Smooth muscle cell (in vitro differentiated cells): ENCODE data around the gene RNASE4. TPM values are rescaled to one million over a fixed set of nuclear protein-coding genes. Genes with fewer than 3 reads are reported as not detected.
A peak's percentile ranks its signal among the peaks of the same experiment; 100 is the strongest.
"Not testable (repeated sequence)": the region's sequence is repeated elsewhere in the genome, so short reads cannot be mapped to it uniquely, and the experiment has no call there.

Experiments
- DNase-seq: peaks from one replicate; lab custom pipeline; 2025; ENCODE audit not compliant: unreplicated experiment; lab: John Stamatoyannopoulos, UW
- H2AFZ ChIP-seq: fragments of 200-600 bp; sonication (generic); 2 replicates; pipeline ENCODE4 v1.6.0; 2016; ENCODE audit warnings: antibody characterized with exemption, low read depth, mild to moderate bottlenecking
- H3F3A ChIP-seq: fragments of 200-600 bp; sonication (generic); 2 replicates; pipeline ENCODE4 v1.6.0; 2017; ENCODE audit warnings: antibody characterized with exemption, low read depth
- H3K27ac ChIP-seq: fragments of 200-600 bp; sonication (generic); 2 replicates; pipeline ENCODE4 v1.5.1; 2016; ENCODE audit warnings: low read depth, mild to moderate bottlenecking
- H3K27me3 ChIP-seq: fragments of 200-600 bp; sonication (generic); 2 replicates; pipeline ENCODE4 v1.6.1; 2016; ENCODE audit warnings: low read depth, mild to moderate bottlenecking
- H3K36me3 ChIP-seq: fragments of 200-600 bp; sonication (generic); 2 replicates; pipeline ENCODE4 v1.5.1; 2016; ENCODE audit warnings: low read depth
- H3K4me1 ChIP-seq: fragments of 200-600 bp; sonication (generic); 2 replicates; pipeline ENCODE4 v1.5.1; 2016; ENCODE audit warnings: low read depth
- H3K4me2 ChIP-seq: fragments of 200-600 bp; sonication (generic); 2 replicates; pipeline ENCODE4 v1.6.0; 2016; ENCODE audit warnings: mild to moderate bottlenecking
- H3K4me3 ChIP-seq: fragments of 200-600 bp; sonication (generic); 2 replicates; pipeline ENCODE4 v1.5.1; 2016; ENCODE audit warnings: mild to moderate bottlenecking
- H3K79me2 ChIP-seq: fragments of 200-600 bp; sonication (generic); 2 replicates; pipeline ENCODE4 v1.6.0; 2016; ENCODE audit warnings: low read depth, mild to moderate bottlenecking
- H3K9ac ChIP-seq: fragments of 200-600 bp; sonication (generic); 2 replicates; pipeline ENCODE4 v1.6.0; 2016; ENCODE audit warnings: low read depth
- H3K9me3 ChIP-seq: fragments of 200-600 bp; sonication (generic); replicated peaks from 2 replicates; pipeline ENCODE4 v1.5.1; 2016; ENCODE audit warnings: low read depth
- H4K20me1 ChIP-seq: fragments of 200-600 bp; sonication (generic); 2 replicates; pipeline ENCODE4 v1.6.0; 2016; ENCODE audit warnings: low read depth
- WGBS: methylation state at CpG from one replicate; pipeline ENCODE4 v1.1.7; 2016; ENCODE audit warnings: low lambda C conversion rate; 5-methylcytosine and 5-hydroxymethylcytosine counted together
- polyA plus RNA-seq: library from polyadenylated mRNA; unstranded; fragments of >200 nt; fragmentation: Nextera tagmentation; extraction: Ambion mirVana; gene quantifications from 2 replicates; pipeline ENCODE4 v1.2.1, GENCODE V29; 2016
- total RNA-seq: library from RNA; depleted of rRNA; stranded (reverse); fragments of >200 nt; gene quantifications from 2 replicates; pipeline ENCODE4 v1.2.3, GENCODE V29; 2014
- TF ChIP-seq, protein P1 (sequence below): fragments of 200-600 bp; sonication (generic); IDR thresholded peaks from 2 replicates; pipeline ENCODE4 v1.5.1; 2017; ENCODE audit warnings: borderline replicate concordance, mild to moderate bottlenecking, antibody characterized with exemption; ENCODE audit not compliant: insufficient read depth, poor library complexity, severe bottlenecking

The RNASE4 gene
- total and polyA plus RNA-seq, 2 experiments from 2014 or later = 28.6 to 34.8 TPM

DNA sequence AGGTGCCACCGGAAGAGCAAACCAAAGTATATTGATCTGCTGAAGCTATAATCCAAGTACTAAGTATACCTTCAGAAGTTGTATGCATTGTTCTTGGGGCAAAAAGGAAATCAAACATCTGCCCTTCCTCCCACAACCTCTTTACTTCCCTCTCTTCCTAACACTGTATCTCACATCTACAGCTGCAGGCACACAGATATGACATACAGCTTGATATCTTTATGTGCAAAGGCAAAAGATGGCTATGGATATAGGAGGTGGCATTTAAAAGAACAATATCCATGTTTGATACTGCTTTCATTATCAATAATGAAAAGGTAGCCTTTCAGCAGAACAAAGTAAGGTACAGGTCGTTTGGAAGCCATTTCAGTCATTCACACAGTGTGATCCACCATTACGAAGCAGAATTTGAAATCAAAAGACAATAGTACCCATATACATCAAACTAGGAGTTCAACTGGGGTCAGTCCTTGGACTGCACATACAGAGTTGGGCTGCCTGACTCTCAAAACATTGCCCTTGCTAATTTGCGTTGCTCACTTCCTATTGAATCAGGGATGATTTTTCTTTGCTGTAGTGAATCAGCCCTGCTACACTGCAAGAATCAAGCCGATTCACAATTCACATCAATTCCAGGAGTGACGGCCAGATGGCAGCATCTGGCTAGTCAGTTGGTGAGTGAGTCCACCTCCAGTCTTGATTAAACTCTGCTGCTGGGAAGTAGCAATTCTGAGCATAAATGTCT is 13.1 kb downstream of the RNASE4 start:
- no peak overlapping the region for H3K9ac ChIP-seq

GRCh38 chr14:20698018-20698329 is 13.6 kb downstream of the RNASE4 start:
- no peak overlapping the region for H2AFZ ChIP-seq
- H3K79me2 ChIP-seq = no peaks in the 10 kb centered on the region
- no peak for DNase-seq
- H3K9ac ChIP-seq = no peak overlapping the region
- no peaks in the 10 kb centered on the region for H3F3A ChIP-seq
- TF ChIP-seq, protein P1, sequence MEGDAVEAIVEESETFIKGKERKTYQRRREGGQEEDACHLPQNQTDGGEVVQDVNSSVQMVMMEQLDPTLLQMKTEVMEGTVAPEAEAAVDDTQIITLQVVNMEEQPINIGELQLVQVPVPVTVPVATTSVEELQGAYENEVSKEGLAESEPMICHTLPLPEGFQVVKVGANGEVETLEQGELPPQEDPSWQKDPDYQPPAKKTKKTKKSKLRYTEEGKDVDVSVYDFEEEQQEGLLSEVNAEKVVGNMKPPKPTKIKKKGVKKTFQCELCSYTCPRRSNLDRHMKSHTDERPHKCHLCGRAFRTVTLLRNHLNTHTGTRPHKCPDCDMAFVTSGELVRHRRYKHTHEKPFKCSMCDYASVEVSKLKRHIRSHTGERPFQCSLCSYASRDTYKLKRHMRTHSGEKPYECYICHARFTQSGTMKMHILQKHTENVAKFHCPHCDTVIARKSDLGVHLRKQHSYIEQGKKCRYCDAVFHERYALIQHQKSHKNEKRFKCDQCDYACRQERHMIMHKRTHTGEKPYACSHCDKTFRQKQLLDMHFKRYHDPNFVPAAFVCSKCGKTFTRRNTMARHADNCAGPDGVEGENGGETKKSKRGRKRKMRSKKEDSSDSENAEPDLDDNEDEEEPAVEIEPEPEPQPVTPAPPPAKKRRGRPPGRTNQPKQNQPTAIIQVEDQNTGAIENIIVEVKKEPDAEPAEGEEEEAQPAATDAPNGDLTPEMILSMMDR = no peak
- no peak overlapping the region for H3K27ac ChIP-seq
- H3K4me2 ChIP-seq = no peak overlapping the region
- H3K9me3 ChIP-seq = no peaks in the 10 kb centered on the region
- no peak overlapping the region for H3K4me3 ChIP-seq
- no peaks in the 10 kb centered on the region for H3K27me3 ChIP-seq
- no peaks in the 10 kb centered on the region for H3K4me1 ChIP-seq
- no peaks in the 10 kb centered on the region for H3K36me3 ChIP-seq
- no peaks in the 10 kb centered on the region for H4K20me1 ChIP-seq

More for the DNA sequence above, 13.1 kb downstream of the RNASE4 start:
- no peaks in the 10 kb centered on the region for H3F3A ChIP-seq
- H3K4me1 ChIP-seq = no peaks in the 10 kb centered on the region
- H3K4me3 ChIP-seq = no peak overlapping the region
- 38% methylated on average over 6 of the region's 6 CpGs for whole genome bisulfite sequencing
- no peak overlapping the region for H3K27ac ChIP-seq
- H3K79me2 ChIP-seq = no peaks in the 10 kb centered on the region
- H3K36me3 ChIP-seq = no peaks in the 10 kb centered on the region
- TF ChIP-seq, protein P1 = peak; percentile 79
- no peak overlapping the region for H2AFZ ChIP-seq
- no peak for DNase-seq
- no peaks in the 10 kb centered on the region for H3K27me3 ChIP-seq
- H3K4me2 ChIP-seq = no peak overlapping the region
- no peaks in the 10 kb centered on the region for H3K9me3 ChIP-seq
- H4K20me1 ChIP-seq = no peaks in the 10 kb centered on the region

DNA sequence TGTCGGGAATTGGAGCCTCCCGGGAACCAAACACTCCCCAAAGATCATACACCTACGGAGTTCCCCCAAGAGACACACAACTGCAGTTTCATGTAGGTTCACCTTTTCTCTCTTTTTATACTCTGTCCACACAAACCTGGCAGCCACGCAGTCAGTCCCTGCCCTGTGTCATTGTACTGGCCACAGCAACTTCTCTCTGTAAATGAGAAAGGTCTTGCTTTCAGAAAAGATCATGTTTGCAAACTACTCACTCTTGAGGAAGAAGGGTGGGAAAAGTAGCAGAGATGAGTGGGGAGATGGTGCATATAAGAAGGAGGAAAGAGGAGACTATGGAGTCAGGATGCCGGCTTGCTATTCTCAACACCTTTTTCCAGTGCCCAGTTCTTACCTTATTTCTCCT is 14.6 kb downstream of the RNASE4 start:
- H3K9me3 ChIP-seq = no peaks in the 10 kb centered on the region
- H4K20me1 ChIP-seq = no peaks in the 10 kb centered on the region
- 91% methylated on average over 5 of the region's 5 CpGs for whole genome bisulfite sequencing
- TF ChIP-seq, protein P1 = no peak
- DNase-seq = no peak
- H3K36me3 ChIP-seq = no peaks in the 10 kb centered on the region
- no peaks in the 10 kb centered on the region for H3K79me2 ChIP-seq
- no peak overlapping the region for H2AFZ ChIP-seq
- no peak overlapping the region for H3K4me3 ChIP-seq
- no peak overlapping the region for H3K27ac ChIP-seq
- no peaks in the 10 kb centered on the region for H3F3A ChIP-seq
- H3K27me3 ChIP-seq = no peaks in the 10 kb centered on the region
- no peak overlapping the region for H3K9ac ChIP-seq
- H3K4me1 ChIP-seq = no peaks in the 10 kb centered on the region
- H3K4me2 ChIP-seq = no peak overlapping the region

- Histone ChIP-seq H3K9ac (no peak overlapping the region), H3K4me2 (no peak overlapping the region)
Observed at GRCh38 chr14:20699931-20700330, 15.6 kb downstream of the RNASE4 start.

GRCh38 chr14:20700965-20701364 is 16.6 kb downstream of the RNASE4 start:
- WGBS = 95% methylated on average over 7 of the region's 7 CpGs

More at GRCh38 chr14:20699931-20700330, 15.6 kb downstream of the RNASE4 start:
- Histone ChIP-seq H3K27ac (no peak overlapping the region), H3K36me3 (no peaks in the 10 kb centered on the region), H3K4me1 (no peaks in the 10 kb centered on the region), H3F3A (no peaks in the 10 kb centered on the region), H3K9me3 (no peaks in the 10 kb centered on the region), H3K4me3 (no peak overlapping the region), H2AFZ (no peak overlapping the region), H3K79me2 (no peaks in the 10 kb centered on the region), H3K27me3 (no peaks in the 10 kb centered on the region), H4K20me1 (no peaks in the 10 kb centered on the region)
- TF ChIP-seq, protein P1 = no peak
- DNase-seq = no peak

More at GRCh38 chr14:20700965-20701364, 16.6 kb downstream of the RNASE4 start:
- H4K20me1 ChIP-seq, H3K9ac ChIP-seq, H3K27ac ChIP-seq, H3K4me3 ChIP-seq, H3K4me2 ChIP-seq, H3K79me2 ChIP-seq, H3K9me3 ChIP-seq, H3F3A ChIP-seq, DNase-seq, H2AFZ ChIP-seq, H3K4me1 ChIP-seq, H3K27me3 ChIP-seq, H3K36me3 ChIP-seq: not testable (repeated sequence)
